Sigmoid colon (tissue), 4 donors: ENCODE measurements around the gene DPT.

ENCODE experiments used
- EP300 ChIP-seq, 4 donors: sonication (generic); formaldehyde crosslinking; IDR thresholded peaks; one replicate each; pipeline ENCODE4 v1.6.1; 2017; ENCODE audit warnings: antibody characterized with exemption in 4 of 4
- POLR2A ChIP-seq, 2 donors: fragments of 450-650 bp; IDR thresholded peaks; one replicate each; pipeline ENCODE4 v1.6.1; 2016; ENCODE audit warnings: antibody characterized with exemption in 2 of 2, mild to moderate bottlenecking in 2 of 2, moderate library complexity in 2 of 2
- TF ChIP-seq, protein P1 (sequence below), 4 experiments: fragments of 450-650 bp in 3 of 4; fragments of 200-600 bp in 1 of 4; IDR thresholded peaks; one replicate each; pipeline ENCODE4 v1.5.1; 2016 to 2019; ENCODE audit warnings: antibody characterized with exemption in 4 of 4, mild to moderate bottlenecking in 3 of 4, moderate library complexity in 2 of 4

DNA sequence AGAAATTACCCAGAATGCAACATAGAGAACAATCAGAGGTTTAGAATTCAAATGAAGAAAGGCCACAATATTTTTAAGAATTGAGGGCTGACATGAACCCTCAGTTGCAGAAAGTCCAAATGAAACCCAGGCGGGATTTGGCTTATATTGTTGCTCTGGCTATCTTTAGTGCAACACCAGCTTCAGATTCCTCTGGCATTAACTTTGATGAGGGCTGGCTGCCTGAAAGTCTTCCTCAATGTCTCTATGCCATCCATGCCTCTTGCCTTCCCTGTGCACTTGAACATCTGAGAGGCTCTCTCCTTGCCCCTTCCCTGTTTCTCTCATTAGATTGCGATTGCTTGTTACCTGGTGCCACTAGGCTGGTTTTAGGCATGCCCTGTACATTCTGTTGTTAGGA is 31.2 kb upstream of the DPT start:
- TF ChIP-seq POLR2A (IDR thresholded peaks at IDR 0.05) (no peak), EP300 (IDR thresholded peaks at IDR 0.05) (no peak)
- TF ChIP-seq, protein P1, sequence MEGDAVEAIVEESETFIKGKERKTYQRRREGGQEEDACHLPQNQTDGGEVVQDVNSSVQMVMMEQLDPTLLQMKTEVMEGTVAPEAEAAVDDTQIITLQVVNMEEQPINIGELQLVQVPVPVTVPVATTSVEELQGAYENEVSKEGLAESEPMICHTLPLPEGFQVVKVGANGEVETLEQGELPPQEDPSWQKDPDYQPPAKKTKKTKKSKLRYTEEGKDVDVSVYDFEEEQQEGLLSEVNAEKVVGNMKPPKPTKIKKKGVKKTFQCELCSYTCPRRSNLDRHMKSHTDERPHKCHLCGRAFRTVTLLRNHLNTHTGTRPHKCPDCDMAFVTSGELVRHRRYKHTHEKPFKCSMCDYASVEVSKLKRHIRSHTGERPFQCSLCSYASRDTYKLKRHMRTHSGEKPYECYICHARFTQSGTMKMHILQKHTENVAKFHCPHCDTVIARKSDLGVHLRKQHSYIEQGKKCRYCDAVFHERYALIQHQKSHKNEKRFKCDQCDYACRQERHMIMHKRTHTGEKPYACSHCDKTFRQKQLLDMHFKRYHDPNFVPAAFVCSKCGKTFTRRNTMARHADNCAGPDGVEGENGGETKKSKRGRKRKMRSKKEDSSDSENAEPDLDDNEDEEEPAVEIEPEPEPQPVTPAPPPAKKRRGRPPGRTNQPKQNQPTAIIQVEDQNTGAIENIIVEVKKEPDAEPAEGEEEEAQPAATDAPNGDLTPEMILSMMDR (IDR thresholded peaks at IDR 0.05) = no peak
